ENCODE results near the gene SLC14A1. TPM values are rescaled to one million over a fixed set of nuclear protein-coding genes. Genes with fewer than 3 reads are reported as not detected.

SLC14A1 gene
- total and polyA plus RNA-seq, 2 of the 8 experiments (the other 6 are each of a cell fraction or from before 2014, with no cell fraction given) = 0.18 TPM; not detected in 1

DNA sequence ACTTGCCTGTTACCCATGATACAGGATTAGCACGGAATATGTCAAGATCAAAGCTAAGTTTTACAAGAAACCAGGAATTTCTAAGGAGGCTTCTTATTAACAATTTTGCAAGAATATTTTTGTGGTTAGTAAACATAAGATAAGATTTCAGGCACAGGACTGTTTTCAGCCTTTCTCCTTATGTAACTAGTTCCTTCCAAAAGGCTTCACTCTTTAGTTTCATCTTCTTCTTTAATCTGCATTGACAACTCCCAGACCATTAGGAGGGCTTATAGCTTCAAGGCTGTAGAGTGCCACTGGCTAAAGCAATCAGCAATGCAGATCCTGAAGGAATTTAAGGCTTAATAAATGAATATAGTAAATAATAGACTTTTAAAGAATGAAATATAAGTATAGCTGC is 29.3 kb downstream of the SLC14A1 start:
- ChIA-PET CTCF (ENCODE audit: partially characterized antibody) (interaction anchor here (0.6 to 2.0 kb wide), 6 partner anchors 9 to 127 kb away, joined by 3 to 6 read pairs (median 4); no protein-coding TSS in a partner anchor), POLR2A (ENCODE audit: partially characterized antibody) (interaction anchor here (0.8 kb wide), 1 partner anchor 19 kb away, joined by 3 read pairs; no protein-coding TSS in a partner anchor)
- 95% methylated on average over 1 of the region's 1 CpG; no CpG with 5 or more reads in 1 of the 2 experiments for WGBS, 2 experiments (ENCODE audit: extremely low coverage in 1 of 2, insufficient coverage in 1 of 2, insufficient read length in 1 of 2, insufficient replicate concordance in 2 of 2, low coverage in 1 of 2, low lambda C conversion rate in 2 of 2, missing lambda C conversion rate in 1 of 2)
- Histone ChIP-seq H3K18ac (ENCODE audit: extremely low read depth, low read length) (no peak overlapping the region), H3K79me1 (ENCODE audit: low read depth, low read length) (no peaks in the 10 kb centered on the region), H2BK20ac (ENCODE audit: low read length) (no peak overlapping the region), H3K9ac (replicated peaks in 1 of 4; ENCODE audit: extremely low read depth in 1 of 4, low read depth in 3 of 4, low read length in 3 of 4) (no peak overlapping the region), H3K27me3 (replicated peaks in 1 of 4; ENCODE audit: control insufficient read depth in 3 of 4, extremely low read depth in 1 of 4, insufficient read depth in 3 of 4, low read length in 3 of 4) (no peaks in the 10 kb centered on the region; a peak in 1 of 7 replicates), H4K5ac (ENCODE audit: insufficient read length, low read depth, low read length) (no peak overlapping the region), H4K91ac (replicated peaks; ENCODE audit: insufficient read length, low read length) (no peak overlapping the region), H2BK5ac (ENCODE audit: low read depth, low read length) (no peak overlapping the region), H2BK15ac (ENCODE audit: low read length) (no peak overlapping the region), H3K4ac (replicated peaks; ENCODE audit: insufficient read length, low read depth, low read length) (no peak overlapping the region), H3K9me3 (ENCODE audit: insufficient read depth in 2 of 2, low read depth in 1 of 2, low read length in 1 of 2) (no peaks in the 10 kb centered on the region; a peak in 1 of 4 replicates), H3K56ac (replicated peaks; ENCODE audit: insufficient read length, low read depth, low read length) (no peak overlapping the region), H2BK12ac (ENCODE audit: low read depth, low read length) (no peak overlapping the region), H3K79me2 (ENCODE audit: control insufficient read depth in 1 of 2, insufficient read depth in 2 of 2, low read length in 2 of 2) (no peaks in the 10 kb centered on the region), H3K23me2 (ENCODE audit: low read depth, low read length) (no peaks in the 10 kb centered on the region), H3K36me3 (ENCODE audit: control insufficient read depth in 2 of 4, insufficient read depth in 4 of 4, low read length in 3 of 4) (no peaks in the 10 kb centered on the region), H2BK120ac (replicated peaks; ENCODE audit: low read depth, low read length) (no peak overlapping the region), H3K4me1 (replicated peaks in 1 of 4; ENCODE audit: control insufficient read depth in 3 of 4, insufficient read depth in 4 of 4, low read length in 3 of 4) (peaks cover 2 to 11% (median 4%) of the 10 kb centered on the region in 4 experiments; a peak in 5 of 7 replicates), H4K20me1 (replicated peaks in 1 of 2; ENCODE audit: control insufficient read depth in 1 of 2, insufficient read depth in 2 of 2, low read length in 2 of 2) (no peaks in the 10 kb centered on the region), H2AFZ (ENCODE audit: low read length) (no peak overlapping the region), H2AK5ac (ENCODE audit: low read depth, low read length) (no peak overlapping the region), H3K23ac (ENCODE audit: insufficient read length) (no peak overlapping the region), H3K14ac (ENCODE audit: insufficient read length) (no peak overlapping the region), H4K8ac (ENCODE audit: extremely low read depth, insufficient read depth, low read length) (no peak overlapping the region), H3K4me3 (ENCODE audit: extremely low read depth in 1 of 4, insufficient read depth in 2 of 4, low read depth in 3 of 4, low read length in 4 of 4) (no peak overlapping the region), H3K27ac (ENCODE audit: low read depth, low read length) (no peak overlapping the region), H3K4me2 (ENCODE audit: insufficient read depth in 1 of 2, low read depth in 2 of 2, low read length in 2 of 2) (no peak overlapping the region)
- no peak for FAIRE-seq
- no peak for DNase-seq (ENCODE audit: low read depth in 1 of 2, low spot score in 2 of 2)
- TF ChIP-seq YY1 (IDR thresholded peaks at IDR 0.05; ENCODE audit: low read depth, low read length) (no peak), EP300 (IDR thresholded peaks at IDR 0.05; ENCODE audit: borderline replicate concordance in 1 of 2, low read depth in 2 of 2, low read length in 2 of 2) (no peak), SRF (IDR thresholded peaks at IDR 0.05; ENCODE audit: low read depth, low read length) (no peak), PHF8 (conservative IDR thresholded peaks at IDR 0.05; ENCODE audit: low read depth, low read length) (no peak), CBX5 (IDR thresholded peaks at IDR 0.05; ENCODE audit: low read depth, low read length) (no peak), SAP30 (IDR thresholded peaks at IDR 0.05; ENCODE audit: insufficient read depth, insufficient replicate concordance, low read length) (no peak), EZH2 (IDR thresholded peaks at IDR 0.05; ENCODE audit: low read depth, low read length, severe bottlenecking) (no peak), SIRT6 (IDR thresholded peaks at IDR 0.05; ENCODE audit: low read length) (no peak), CREB1 (IDR thresholded peaks at IDR 0.05) (no peak), RBBP5 (IDR thresholded peaks at IDR 0.05; ENCODE audit: borderline replicate concordance, low read depth, low read length) (no peak), JUND (IDR thresholded peaks at IDR 0.05; ENCODE audit: low read length) (no peak)
- TF ChIP-seq, protein P1, sequence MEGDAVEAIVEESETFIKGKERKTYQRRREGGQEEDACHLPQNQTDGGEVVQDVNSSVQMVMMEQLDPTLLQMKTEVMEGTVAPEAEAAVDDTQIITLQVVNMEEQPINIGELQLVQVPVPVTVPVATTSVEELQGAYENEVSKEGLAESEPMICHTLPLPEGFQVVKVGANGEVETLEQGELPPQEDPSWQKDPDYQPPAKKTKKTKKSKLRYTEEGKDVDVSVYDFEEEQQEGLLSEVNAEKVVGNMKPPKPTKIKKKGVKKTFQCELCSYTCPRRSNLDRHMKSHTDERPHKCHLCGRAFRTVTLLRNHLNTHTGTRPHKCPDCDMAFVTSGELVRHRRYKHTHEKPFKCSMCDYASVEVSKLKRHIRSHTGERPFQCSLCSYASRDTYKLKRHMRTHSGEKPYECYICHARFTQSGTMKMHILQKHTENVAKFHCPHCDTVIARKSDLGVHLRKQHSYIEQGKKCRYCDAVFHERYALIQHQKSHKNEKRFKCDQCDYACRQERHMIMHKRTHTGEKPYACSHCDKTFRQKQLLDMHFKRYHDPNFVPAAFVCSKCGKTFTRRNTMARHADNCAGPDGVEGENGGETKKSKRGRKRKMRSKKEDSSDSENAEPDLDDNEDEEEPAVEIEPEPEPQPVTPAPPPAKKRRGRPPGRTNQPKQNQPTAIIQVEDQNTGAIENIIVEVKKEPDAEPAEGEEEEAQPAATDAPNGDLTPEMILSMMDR (IDR thresholded peaks at IDR 0.05; ENCODE audit: control extremely low read depth in 1 of 3, insufficient read depth in 1 of 3, low read depth in 1 of 3, low read length in 3 of 3) = no peak
